GM19023 (cell line): ENCODE data around the gene CD53.
"Not testable (repeated sequence)": the region's sequence is repeated elsewhere in the genome, so short reads cannot be mapped to it uniquely, and the experiment has no call there.

ENCODE experiments used
- ATAC-seq: cut with Tn5 transposase; IDR thresholded peaks from one replicate; pipeline ENCODE4 v1.9.1; 2021; ENCODE audit warnings: mild to moderate bottlenecking, moderate library complexity; ENCODE audit not compliant: unreplicated experiment

CD53 gene

DNA sequence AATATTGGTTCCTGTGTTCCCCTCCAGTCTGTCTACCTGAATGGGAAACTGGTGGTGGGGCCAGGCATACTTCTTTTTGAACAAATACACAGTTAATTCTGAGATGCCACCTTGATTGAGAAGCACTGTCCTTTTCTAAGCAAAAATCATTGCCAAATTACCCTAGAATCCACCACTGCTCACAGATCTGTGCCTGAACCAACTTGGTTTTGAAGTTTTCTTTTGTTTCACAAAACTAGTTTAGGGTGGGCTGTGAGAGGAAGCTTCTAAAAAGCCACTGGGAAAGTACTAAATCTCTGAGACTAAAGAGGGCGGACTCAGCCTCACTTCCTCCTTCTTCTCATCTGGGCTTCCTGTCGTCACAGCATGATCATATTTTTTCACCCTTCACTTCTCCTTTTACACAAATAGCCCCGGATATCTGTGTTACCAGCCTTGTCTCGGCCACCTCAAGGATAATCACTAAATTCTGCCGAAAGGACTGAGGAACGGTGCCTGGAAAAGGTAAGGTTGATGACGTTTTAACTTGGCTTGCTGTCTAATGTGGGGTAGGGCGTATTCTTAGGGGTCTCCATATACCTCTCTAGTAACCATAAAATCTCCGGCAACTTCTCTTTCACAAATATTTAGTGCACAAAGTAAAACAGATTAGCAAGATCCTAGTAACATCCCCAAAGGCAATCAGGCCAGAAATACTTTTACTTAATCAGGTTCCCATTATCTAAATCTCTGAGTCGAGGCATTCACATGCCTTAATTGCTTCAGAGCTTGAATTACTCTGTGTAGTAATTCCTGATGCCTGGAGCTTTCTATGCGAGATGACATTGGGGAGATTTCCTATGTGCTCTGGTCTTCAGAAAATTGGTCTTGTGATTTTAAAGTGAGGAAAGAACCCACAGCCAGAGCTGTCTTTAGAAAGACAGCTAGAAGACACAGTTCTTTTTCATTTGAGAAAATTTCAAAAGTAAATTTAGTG is at the start of gene CD53:
Gene CD53, plus strand, starts transcription at position 404 of the 976 bp plus-strand sequence. CDS start 18,261 bp downstream, outside the sequence.
- peak; percentile 65 for ATAC-seq

- ATAC-seq: no peak
These were observed 48.8 kb upstream of the CD53 start for GRCh38 chr1:110824192-110824591.

- no peak for ATAC-seq
These were observed 42.9 kb upstream of the CD53 start for GRCh38 chr1:110829955-110830553.

DNA sequence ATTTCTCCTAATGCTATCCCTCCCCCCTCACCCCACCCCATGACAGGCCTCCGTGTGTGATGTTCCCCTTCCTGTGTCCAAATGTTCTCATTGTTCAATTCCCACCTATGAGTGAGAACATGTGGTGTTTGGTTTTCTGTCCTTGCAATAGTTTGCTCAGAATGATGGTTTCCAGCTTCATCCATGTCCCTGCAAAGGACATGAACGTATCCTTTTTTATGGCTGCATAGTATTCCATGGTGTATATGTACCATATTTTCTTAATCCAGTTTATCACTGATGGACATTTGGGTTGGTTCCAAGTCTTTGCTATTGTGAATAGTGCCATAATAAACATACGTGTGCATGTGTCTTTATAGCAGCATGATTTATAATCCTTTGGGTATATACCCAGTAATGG is 39.2 kb upstream of the CD53 start:
- ATAC-seq: not testable (repeated sequence)

GRCh38 chr1:110846861-110847260 is 26.1 kb upstream of the CD53 start:
- ATAC-seq: no peak

DNA sequence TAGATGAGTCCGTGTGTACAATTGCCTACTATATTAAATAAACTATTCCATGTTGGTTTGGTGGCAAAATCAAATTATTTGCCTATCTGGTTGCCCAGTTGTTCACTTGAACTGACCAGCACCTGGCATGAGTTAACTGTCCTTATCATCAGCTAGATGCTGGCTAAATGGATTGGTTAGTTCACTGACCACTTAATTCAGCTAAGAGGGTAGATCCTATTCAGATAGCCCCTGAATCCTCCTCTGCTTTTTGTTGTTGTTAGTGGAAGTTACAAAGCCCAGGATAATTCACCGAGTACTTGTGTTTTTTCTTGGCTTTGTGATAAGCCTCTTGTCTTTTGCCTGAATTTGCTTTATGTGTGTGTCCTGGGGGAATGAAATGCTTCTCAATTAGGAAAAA is 22.8 kb upstream of the CD53 start:
- ATAC-seq: no peak

DNA sequence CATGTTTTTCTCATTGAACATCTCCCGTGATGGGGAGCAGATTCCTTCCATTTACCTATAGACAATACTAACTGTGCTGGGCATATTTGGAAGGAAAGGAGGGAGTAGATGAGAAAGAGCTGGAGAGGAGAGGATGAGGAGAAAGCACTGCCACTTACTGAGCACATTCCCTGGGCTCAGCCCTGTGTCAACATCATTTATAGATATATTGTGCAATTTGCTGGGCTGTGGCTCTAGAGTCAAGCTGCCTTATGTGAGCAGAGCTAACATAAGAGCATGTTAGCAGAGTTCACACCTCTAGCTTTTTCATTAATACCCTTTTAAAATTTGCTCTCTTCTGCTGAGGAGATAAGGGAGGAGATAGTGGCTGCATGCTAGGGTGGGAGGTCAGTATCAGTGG is 22.3 kb upstream of the CD53 start:
- no peak for ATAC-seq

- no peak for ATAC-seq
These were observed 19.8 kb upstream of the CD53 start for GRCh38 chr1:110853135-110853534.

DNA sequence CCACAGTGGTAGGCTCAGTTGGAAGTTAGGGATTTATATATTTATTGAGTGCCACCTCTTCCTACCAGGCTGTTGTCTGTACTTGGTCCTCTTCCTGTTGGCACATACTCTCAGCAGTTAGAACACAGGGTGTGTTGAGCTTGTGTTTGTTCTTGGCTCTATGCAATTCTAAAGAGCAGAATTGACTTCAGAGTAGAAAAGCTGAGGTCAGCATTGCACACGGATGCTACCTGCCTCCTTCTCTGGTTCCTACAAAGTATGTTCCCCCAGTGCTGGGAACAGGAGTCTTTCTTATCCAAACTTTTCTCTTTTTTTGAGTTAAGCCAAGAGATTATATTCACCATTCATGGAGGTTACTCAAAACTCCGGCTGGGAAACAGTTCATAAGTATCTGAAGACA is 16.5 kb upstream of the CD53 start:
- ATAC-seq: no peak

- no peak for ATAC-seq
These were observed 14.7 kb upstream of the CD53 start for GRCh38 chr1:110857964-110858948.

- no peak for ATAC-seq
These were observed 13.9 kb upstream of the CD53 start for GRCh38 chr1:110859062-110859461.

DNA sequence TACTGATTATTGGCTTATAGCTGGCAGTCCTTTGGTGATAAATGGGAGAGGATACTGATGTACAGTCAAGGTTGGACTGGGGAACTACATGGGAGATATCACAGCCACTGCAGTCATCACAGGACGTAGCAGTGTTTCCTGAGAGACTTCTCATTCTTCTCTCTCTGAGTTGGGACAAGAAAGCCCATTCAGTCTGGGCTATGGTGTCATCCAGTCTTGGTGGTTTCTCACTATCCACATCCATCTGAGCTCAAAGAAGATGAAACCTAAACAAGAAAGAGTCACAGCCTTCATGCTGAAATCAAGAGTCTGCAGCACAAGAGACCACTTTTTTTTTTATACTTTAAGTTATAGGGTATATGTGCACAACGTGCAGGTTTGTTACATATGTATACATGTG is 12.8 kb upstream of the CD53 start:
- no peak for ATAC-seq

GRCh38 chr1:110860620-110861019 is 12.3 kb upstream of the CD53 start:
- ATAC-seq: not testable (repeated sequence)

DNA sequence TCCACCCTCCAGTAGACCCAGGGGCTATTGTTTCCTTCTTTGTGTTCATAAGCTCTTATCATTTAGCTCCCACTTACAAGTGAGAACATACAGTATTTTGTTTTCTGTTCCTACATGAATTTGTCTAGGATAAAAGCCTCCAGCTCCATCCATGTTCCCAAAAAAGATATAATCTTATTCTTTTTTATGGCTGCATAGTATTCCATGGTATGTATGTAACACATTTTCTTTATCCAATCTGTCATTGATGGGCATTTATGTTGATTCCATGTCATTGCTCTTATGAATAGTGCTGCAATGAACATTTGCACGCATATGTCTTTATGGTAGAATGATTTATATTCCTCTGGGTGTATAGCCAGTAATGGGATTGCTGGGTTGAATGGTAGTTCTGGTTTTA is 11.0 kb upstream of the CD53 start:
- ATAC-seq: not testable (repeated sequence)

- ATAC-seq: no peak
These were observed 8.7 kb upstream of the CD53 start for GRCh38 chr1:110864287-110864686.

- no peak for ATAC-seq
These were observed 2.1 kb upstream of the CD53 start for GRCh38 chr1:110870721-110871388.

- ATAC-seq: peak; percentile 29
These were observed 593 bp upstream of the CD53 start for GRCh38 chr1:110872366-110872744.

- ATAC-seq: no peak
These were observed 908 bp downstream of the CD53 start for GRCh38 chr1:110873856-110874255.

DNA sequence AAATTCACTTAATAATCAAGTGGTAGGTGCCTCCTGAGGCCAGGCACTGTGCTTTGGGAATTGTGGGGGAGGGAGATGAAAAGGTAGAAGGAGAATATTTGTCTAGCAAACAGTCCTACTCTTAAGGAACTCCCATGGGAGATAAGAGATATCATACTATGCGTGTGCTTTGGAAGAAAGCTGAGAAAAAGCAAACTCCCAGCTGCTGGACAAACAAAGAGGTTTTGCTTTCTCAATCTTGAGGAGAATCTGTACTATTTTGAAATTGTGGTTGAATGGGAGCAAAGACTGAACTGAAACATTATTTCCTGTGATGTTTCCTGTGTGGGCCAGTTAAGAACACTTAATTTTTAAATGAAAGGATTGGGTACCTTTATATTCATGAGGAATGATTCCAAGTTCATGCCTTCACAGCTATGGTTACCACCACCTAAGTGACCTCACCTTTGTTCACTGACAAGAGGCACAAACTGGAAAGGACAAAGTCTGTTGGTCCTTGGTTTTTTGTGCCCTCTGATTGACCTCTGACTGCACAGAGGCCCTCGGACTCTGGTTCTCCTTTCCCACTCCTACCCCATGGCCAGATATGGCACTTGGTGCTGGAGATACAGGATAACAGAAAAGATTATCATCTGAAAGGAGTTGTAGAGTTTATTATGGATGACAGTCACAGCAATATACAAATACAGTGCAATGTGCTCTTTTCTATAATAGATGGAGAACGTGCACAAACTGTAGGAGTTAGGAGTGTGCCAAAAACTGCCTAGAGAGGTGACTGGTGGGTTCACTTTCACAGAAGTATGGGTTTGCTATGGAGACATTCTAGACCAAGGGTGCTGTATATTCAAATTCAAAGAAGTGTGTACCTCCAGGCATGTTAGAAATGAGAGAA is 1.6 kb downstream of the CD53 start:
- no peak for ATAC-seq
